ENCODE data around the gene ETV3.

ETV3 gene

GRCh38 chr1:157137408-157138219, 581 bp downstream of the ETV3 start:
- DNase-seq, result no peak

GRCh38 chr1:157137046-157137407, 1.2 kb downstream of the ETV3 start:
- DNase-seq, result no peak

GRCh38 chr1:157136133-157136532, 2.1 kb downstream of the ETV3 start:
- DNase-seq, result no peak

- no peak for DNase-seq
Measured at GRCh38 chr1:157135646-157136045, 2.5 kb downstream of the ETV3 start.

- DNase-seq, result no peak
Measured at GRCh38 chr1:157135070-157135469, 3.1 kb downstream of the ETV3 start.

GRCh38 chr1:157134442-157134841, 3.8 kb downstream of the ETV3 start:
- no peak for DNase-seq

- no peak for DNase-seq
Measured at GRCh38 chr1:157133426-157133825, 4.8 kb downstream of the ETV3 start.

GRCh38 chr1:157132616-157133167, 5.5 kb downstream of the ETV3 start:
- no peak for DNase-seq

GRCh38 chr1:157132111-157132510, 6.1 kb downstream of the ETV3 start:
- DNase-seq, result no peak

- no peak for DNase-seq
Measured at GRCh38 chr1:157131281-157131680, 6.9 kb downstream of the ETV3 start.

GRCh38 chr1:157124855-157125254, 13.3 kb downstream of the ETV3 start:
- no peak for DNase-seq

- no peak for DNase-seq
Measured at GRCh38 chr1:157119448-157119847, 18.7 kb downstream of the ETV3 start.

- DNase-seq, result no peak
Measured at GRCh38 chr1:157119008-157119407, 19.2 kb downstream of the ETV3 start.

- no peak for DNase-seq
Measured at GRCh38 chr1:157117527-157118057, 20.6 kb downstream of the ETV3 start.

GRCh38 chr1:157116737-157117103, 21.5 kb downstream of the ETV3 start:
- DNase-seq, result no peak

- DNase-seq, result no peak
Measured at GRCh38 chr1:157115851-157116736, 22.1 kb downstream of the ETV3 start.

GRCh38 chr1:157115429-157115838, 22.8 kb downstream of the ETV3 start:
- DNase-seq, result no peak

GRCh38 chr1:157114183-157115121, 23.7 kb downstream of the ETV3 start:
- no peak for DNase-seq

GRCh38 chr1:157113631-157114030, 24.6 kb downstream of the ETV3 start:
- no peak for DNase-seq

- no peak for DNase-seq
Measured at GRCh38 chr1:157113106-157113505, 25.1 kb downstream of the ETV3 start.

GRCh38 chr1:157112186-157112867, 25.9 kb downstream of the ETV3 start:
- no peak for DNase-seq

All from SIG-M5 (cell line).